Neural progenitor cell (in vitro differentiated cells): ENCODE results near the gene FHL3. TPM values are rescaled to one million over a fixed set of nuclear protein-coding genes. Genes with fewer than 3 reads are reported as not detected.

Experiments
- DNase-seq: peaks from one replicate; pipeline ENCODE4 v3.0.0-alpha.2; 2016; ENCODE audit warnings: low spot score
- H2AFZ ChIP-seq: fragments of 200-600 bp; sonication (generic); replicated peaks from 2 replicates; pipeline ENCODE4 v1.6.1; 2016; ENCODE audit warnings: antibody characterized with exemption
- H3F3A ChIP-seq: fragments of 200-600 bp; sonication (generic); 2 replicates; pipeline ENCODE4 v1.6.1; 2016; ENCODE audit warnings: antibody characterized with exemption, low read depth
- H3K27ac ChIP-seq: fragments of 200-600 bp; sonication (generic); 2 replicates; pipeline ENCODE4 v1.5.1; 2016; ENCODE audit warnings: mild to moderate bottlenecking
- H3K27me3 ChIP-seq: fragments of 200-600 bp; sonication (generic); 2 replicates; pipeline ENCODE4 v1.6.1; 2016; ENCODE audit warnings: mild to moderate bottlenecking, moderate library complexity
- H3K36me3 ChIP-seq: fragments of 200-600 bp; sonication (generic); 2 replicates; pipeline ENCODE4 v1.5.1; 2016
- H3K4me1 ChIP-seq: fragments of 200-600 bp; sonication (generic); 2 replicates; pipeline ENCODE4 v1.6.1; 2016; ENCODE audit warnings: mixed run types
- H3K4me2 ChIP-seq: fragments of 200-600 bp; sonication (generic); 2 replicates; pipeline ENCODE4 v1.6.1; 2016
- H3K4me3 ChIP-seq: fragments of 200-600 bp; sonication (generic); 2 replicates; pipeline ENCODE4 v1.5.1; 2016
- H3K79me2 ChIP-seq: fragments of 200-600 bp; sonication (generic); 2 replicates; pipeline ENCODE4 v1.6.1; 2016; ENCODE audit warnings: low read depth
- H3K9ac ChIP-seq: fragments of 200-600 bp; sonication (generic); 2 replicates; pipeline ENCODE4 v1.6.1; 2016
- H3K9me3 ChIP-seq: fragments of 200-600 bp; sonication (generic); 2 replicates; pipeline ENCODE4 v1.5.1; 2016; ENCODE audit warnings: low read depth
- H4K20me1 ChIP-seq: fragments of 200-600 bp; sonication (generic); 2 replicates; pipeline ENCODE4 v1.6.1; 2016; ENCODE audit warnings: low read depth
- H3K27ac Mint-ChIP-seq: 3 replicates; pipeline ENCODE4 v1.8.0; 2021; ENCODE audit warnings: mixed read lengths
- H3K27me3 Mint-ChIP-seq: 2 replicates; pipeline ENCODE4 v1.8.0; 2022; ENCODE audit warnings: low read depth, mild to moderate bottlenecking, inconsistent platforms, moderate library complexity, mixed read lengths; ENCODE audit not compliant: insufficient read depth
- H3K36me3 Mint-ChIP-seq: 3 replicates; pipeline ENCODE4 v1.8.0; 2021; ENCODE audit warnings: mixed read lengths
- H3K4me1 Mint-ChIP-seq: 3 replicates; pipeline ENCODE4 v1.8.0; 2021; ENCODE audit warnings: mixed read lengths
- H3K4me3 Mint-ChIP-seq: 3 replicates; pipeline ENCODE4 v1.8.0; 2021; ENCODE audit warnings: mild to moderate bottlenecking, moderate library complexity, mixed read lengths
- H3K9me3 Mint-ChIP-seq: 3 replicates; pipeline ENCODE4 v1.8.0; 2020; ENCODE audit warnings: mixed read lengths
- EZH2 ChIP-seq: fragments of 200-600 bp; sonication (generic); IDR thresholded peaks from 2 replicates; pipeline ENCODE4 v1.6.1; 2017; ENCODE audit warnings: antibody characterized with exemption, mild to moderate bottlenecking, moderate library complexity
- EZH2phosphoT487 ChIP-seq: fragments of 200-600 bp; sonication (generic); IDR thresholded peaks from 2 replicates; pipeline ENCODE4 v1.6.1; 2017; ENCODE audit warnings: antibody characterized with exemption
- total RNA-seq: library from RNA; depleted of rRNA; stranded (reverse); fragments of >200 nt; gene quantifications from 2 replicates; pipeline ENCODE4 v1.2.3, GENCODE V29; 2015; ENCODE audit warnings: low replicate concordance
- TF ChIP-seq, protein P1 (sequence below): fragments of 200-600 bp; sonication (generic); IDR thresholded peaks from 2 replicates; pipeline ENCODE4 v1.5.1; 2017; ENCODE audit warnings: antibody characterized with exemption, mild to moderate bottlenecking

Gene FHL3
- total RNA-seq, 1 donor from 2014 or later, result 8.1 TPM

DNA sequence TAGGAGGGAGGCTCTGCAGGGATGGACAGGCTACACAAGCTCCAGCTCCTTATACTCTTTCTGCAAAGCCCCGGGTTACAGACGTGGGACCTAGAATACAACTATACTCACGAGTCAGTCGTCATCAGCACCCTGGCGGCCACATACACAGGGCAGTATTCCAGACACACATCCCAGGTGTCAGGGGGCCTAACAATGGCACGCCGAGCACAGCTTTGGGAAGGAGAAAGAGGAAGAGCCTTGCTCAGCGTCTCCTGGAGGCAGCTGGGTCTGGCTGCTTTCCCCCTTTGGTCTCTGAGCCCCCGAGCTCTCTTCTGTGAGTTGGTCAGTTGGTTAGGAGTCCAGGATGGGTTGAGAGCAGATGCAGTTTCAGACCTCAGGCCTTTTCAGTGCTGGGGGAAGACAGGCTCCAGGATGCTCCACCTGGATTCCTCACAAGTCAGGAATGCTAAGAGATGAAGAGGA is 45.8 kb upstream of the FHL3 start:
- Histone ChIP-seq H3K9ac (no peak overlapping the region), H3K36me3 (no peaks in the 10 kb centered on the region), H3K9me3 (no peaks in the 10 kb centered on the region), H3K4me1 (peaks cover 57% of the 10 kb centered on the region), H4K20me1 (peaks cover 78% of the 10 kb centered on the region), H3F3A (peaks cover 39% of the 10 kb centered on the region), H3K27ac (no peak overlapping the region), H3K4me3 (no peak overlapping the region), H3K27me3 (no peaks in the 10 kb centered on the region), H2AFZ (no peak overlapping the region), H3K79me2 (peaks cover 96% of the 10 kb centered on the region), H3K4me2 (peak overlapping the region; percentile 64)
- peaks cover 28% of the 10 kb centered on the region for H3K27me3 Mint-ChIP-seq
- no peak overlapping the region for H3K4me3 Mint-ChIP-seq
- no peak overlapping the region for H3K27ac Mint-ChIP-seq
- peaks cover 64% of the 10 kb centered on the region for H3K4me1 Mint-ChIP-seq
- H3K9me3 Mint-ChIP-seq, result no peaks in the 10 kb centered on the region
- no peak for DNase-seq
- TF ChIP-seq, protein P1, sequence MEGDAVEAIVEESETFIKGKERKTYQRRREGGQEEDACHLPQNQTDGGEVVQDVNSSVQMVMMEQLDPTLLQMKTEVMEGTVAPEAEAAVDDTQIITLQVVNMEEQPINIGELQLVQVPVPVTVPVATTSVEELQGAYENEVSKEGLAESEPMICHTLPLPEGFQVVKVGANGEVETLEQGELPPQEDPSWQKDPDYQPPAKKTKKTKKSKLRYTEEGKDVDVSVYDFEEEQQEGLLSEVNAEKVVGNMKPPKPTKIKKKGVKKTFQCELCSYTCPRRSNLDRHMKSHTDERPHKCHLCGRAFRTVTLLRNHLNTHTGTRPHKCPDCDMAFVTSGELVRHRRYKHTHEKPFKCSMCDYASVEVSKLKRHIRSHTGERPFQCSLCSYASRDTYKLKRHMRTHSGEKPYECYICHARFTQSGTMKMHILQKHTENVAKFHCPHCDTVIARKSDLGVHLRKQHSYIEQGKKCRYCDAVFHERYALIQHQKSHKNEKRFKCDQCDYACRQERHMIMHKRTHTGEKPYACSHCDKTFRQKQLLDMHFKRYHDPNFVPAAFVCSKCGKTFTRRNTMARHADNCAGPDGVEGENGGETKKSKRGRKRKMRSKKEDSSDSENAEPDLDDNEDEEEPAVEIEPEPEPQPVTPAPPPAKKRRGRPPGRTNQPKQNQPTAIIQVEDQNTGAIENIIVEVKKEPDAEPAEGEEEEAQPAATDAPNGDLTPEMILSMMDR, result no peak
- no peak for TF ChIP-seq EZH2phosphoT487
- no peak for TF ChIP-seq EZH2
- H3K36me3 Mint-ChIP-seq, result no peaks in the 10 kb centered on the region

DNA sequence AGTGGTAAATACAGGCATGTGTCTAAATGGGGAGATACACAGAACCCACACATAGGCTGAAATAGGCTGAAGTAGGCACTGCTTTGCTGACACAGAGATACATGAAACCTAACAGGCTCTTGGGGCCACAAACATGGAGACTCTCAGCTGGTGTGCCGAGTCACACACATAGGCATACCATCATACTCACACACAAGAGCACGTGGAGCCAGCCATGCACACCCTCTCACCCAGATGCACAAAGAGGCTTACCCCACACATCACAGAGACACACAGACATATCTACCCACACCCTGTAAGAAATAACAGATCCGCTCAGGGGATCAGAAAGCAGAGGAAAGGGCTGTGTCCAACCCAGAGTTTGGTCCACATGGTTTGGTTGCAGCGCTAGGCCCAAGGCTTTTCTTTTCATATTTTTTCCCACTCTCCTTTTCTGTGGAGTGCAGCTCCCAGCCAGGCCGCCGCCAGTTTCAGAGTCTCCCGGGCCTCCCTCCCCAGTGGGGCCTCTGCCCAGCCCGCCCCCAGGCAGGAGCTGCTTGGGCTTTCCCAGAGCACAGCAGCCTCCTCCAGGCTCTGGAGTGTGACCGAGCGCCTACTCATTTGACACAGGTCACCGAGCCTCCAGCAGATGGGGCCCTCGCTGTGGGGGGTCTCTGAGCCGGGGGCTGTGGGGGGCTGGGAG is 45.2 kb upstream of the FHL3 start:
- Histone ChIP-seq H3K4me2 (peak overlapping the region; percentile 64), H4K20me1 (peaks cover 82% of the 10 kb centered on the region), H3F3A (peaks cover 39% of the 10 kb centered on the region), H3K9me3 (no peaks in the 10 kb centered on the region), H3K27me3 (no peaks in the 10 kb centered on the region), H3K9ac (no peak overlapping the region), H3K4me3 (no peak overlapping the region), H3K27ac (no peak overlapping the region), H3K36me3 (no peaks in the 10 kb centered on the region), H3K79me2 (peaks cover 96% of the 10 kb centered on the region), H2AFZ (no peak overlapping the region), H3K4me1 (peaks cover 57% of the 10 kb centered on the region)
- Mint-ChIP-seq H3K27ac (peak overlapping the region; percentile 43), H3K4me1 (peaks cover 59% of the 10 kb centered on the region), H3K27me3 (peaks cover 28% of the 10 kb centered on the region), H3K9me3 (no peaks in the 10 kb centered on the region), H3K36me3 (no peaks in the 10 kb centered on the region), H3K4me3 (peak overlapping the region; percentile 22)
- DNase-seq, result peak; percentile 74
- TF ChIP-seq EZH2phosphoT487 (no peak), EZH2 (no peak)
- TF ChIP-seq, protein P1, result no peak

DNA sequence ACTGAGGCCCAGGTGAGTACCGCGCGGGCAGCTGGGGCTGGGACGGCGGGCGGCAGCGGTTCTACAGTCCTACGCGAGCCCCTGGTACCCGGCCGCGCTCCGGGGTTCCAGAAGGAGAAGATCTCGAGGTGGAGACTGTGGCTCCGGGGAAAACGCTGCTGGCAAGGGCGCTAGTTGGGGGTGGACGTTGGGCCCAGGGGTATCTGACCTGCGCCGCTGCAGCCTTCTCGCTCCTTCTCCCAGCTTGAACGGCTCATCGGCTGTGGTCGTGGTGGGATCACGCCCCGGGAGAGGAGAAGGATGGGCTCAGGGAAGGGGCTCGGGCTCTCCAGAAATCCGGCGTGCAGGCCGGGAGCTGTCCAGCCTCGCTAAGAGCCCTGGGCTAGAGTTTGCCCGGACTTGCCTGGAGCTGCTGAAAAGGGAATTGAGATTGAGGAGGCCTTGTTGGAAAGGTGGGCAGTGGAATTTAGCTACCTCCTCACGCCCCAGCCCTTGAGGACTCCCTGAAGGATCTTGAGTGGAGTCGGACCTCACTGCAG is 42.4 kb upstream of the FHL3 start:
- H3K9me3 Mint-ChIP-seq, result no peaks in the 10 kb centered on the region
- Histone ChIP-seq H3K9ac (no peak overlapping the region), H3K4me2 (peak overlapping the region; percentile 79), H4K20me1 (peaks cover 86% of the 10 kb centered on the region), H3K27me3 (no peaks in the 10 kb centered on the region), H3K36me3 (no peaks in the 10 kb centered on the region), H3K4me3 (peak overlapping the region; percentile 71), H2AFZ (no peak overlapping the region), H3F3A (peaks cover 49% of the 10 kb centered on the region), H3K27ac (no peak overlapping the region), H3K79me2 (peaks cover 96% of the 10 kb centered on the region), H3K9me3 (no peaks in the 10 kb centered on the region), H3K4me1 (peaks cover 54% of the 10 kb centered on the region)
- H3K27me3 Mint-ChIP-seq, result peaks cover 41% of the 10 kb centered on the region
- no peak for TF ChIP-seq EZH2
- H3K27ac Mint-ChIP-seq, result no peak overlapping the region
- H3K4me3 Mint-ChIP-seq, result peak overlapping the region; percentile 87
- peaks cover 9% of the 10 kb centered on the region for H3K36me3 Mint-ChIP-seq
- H3K4me1 Mint-ChIP-seq, result peaks cover 60% of the 10 kb centered on the region
- DNase-seq, result peak; percentile 85
